OCI-LY3 (cell line): ENCODE data around the gene UGT1A10.
"Not testable (repeated sequence)": the region's sequence is repeated elsewhere in the genome, so short reads cannot be mapped to it uniquely, and the experiment has no call there.

Experiments used
- H2AFZ ChIP-seq: fragments of 200-600, 300-600 bp; shearing (Covaris generic); 2 replicates; pipeline ENCODE4 v1.6.0; 2014; ENCODE audit warnings: antibody characterized with exemption, low read depth, low read length
- H3K27ac ChIP-seq: fragments of 200-600, 300-600 bp; sonication (generic); 2 replicates; pipeline ENCODE4 v1.5.1; 2014; ENCODE audit warnings: mild to moderate bottlenecking, low read length, moderate library complexity, mixed read lengths
- H3K27me3 ChIP-seq: fragments of 200-600, 300-600 bp; sonication (generic); 2 replicates; pipeline ENCODE4 v1.6.1; 2014; ENCODE audit warnings: low read depth, low read length, mixed read lengths
- H3K36me3 ChIP-seq: fragments of 200-600, 300-600 bp; sonication (generic); replicated peaks from 2 replicates; pipeline ENCODE3; 2014; ENCODE audit warnings: low read depth, low read length, mixed read lengths
- H3K4me1 ChIP-seq: fragments of 300-600, 200-600 bp; sonication (generic); 2 replicates; pipeline ENCODE4 v1.6.1; 2014; ENCODE audit warnings: low read length, mixed read lengths
- H3K4me2 ChIP-seq: fragments of 200-600, 300-600 bp; sonication (generic); 2 replicates; pipeline ENCODE4 v1.6.1; 2014; ENCODE audit warnings: low read length, mixed read lengths
- H3K4me3 ChIP-seq: fragments of 300-600, 200-600 bp; sonication (generic); 2 replicates; pipeline ENCODE4 v1.5.1; 2014; ENCODE audit warnings: antibody characterized with exemption, mild to moderate bottlenecking, low read length, moderate library complexity
- H3K79me2 ChIP-seq: fragments of 300-600, 200-600 bp; shearing (Covaris generic); 2 replicates; pipeline ENCODE4 v1.6.1; 2014; ENCODE audit warnings: mild to moderate bottlenecking, low read length, mixed read lengths
- H3K9ac ChIP-seq: fragments of 300-600, 200-600 bp; shearing (Covaris generic); 2 replicates; pipeline ENCODE4 v1.6.0; 2014; ENCODE audit warnings: mild to moderate bottlenecking, low read length, moderate library complexity
- H3K9me3 ChIP-seq: fragments of 200-600, 300-600 bp; shearing (Covaris generic); 2 replicates; pipeline ENCODE4 v1.6.1; 2014; ENCODE audit warnings: low read length, mixed read lengths; ENCODE audit not compliant: insufficient read depth
- H4K20me1 ChIP-seq: fragments of 200-600, 300-600 bp; sonication (generic); 2 replicates; pipeline ENCODE4 v1.6.1; 2016; ENCODE audit warnings: low read length, mixed read lengths; ENCODE audit not compliant: insufficient read depth
- CTCF ChIP-seq: fragments of 200-600, 300-600 bp; sonication (generic); IDR thresholded peaks from 2 replicates; pipeline ENCODE4 v1.5.1; 2014; ENCODE audit warnings: antibody characterized with exemption, low read length, low read depth
- EZH2phosphoT487 ChIP-seq: fragments of 200-600 bp; shearing (Covaris generic); IDR thresholded peaks from 2 replicates; pipeline ENCODE4 v1.6.1; 2018; ENCODE audit warnings: antibody characterized with exemption, mixed run types, low read depth

UGT1A10 gene

GRCh38 chr2:233745073-233745755 is 109.0 kb downstream of the UGT1A10 start:
- no peaks in the 10 kb centered on the region for H3K9me3 ChIP-seq
- H2AFZ ChIP-seq, result no peak overlapping the region
- H3K79me2 ChIP-seq, result no peaks in the 10 kb centered on the region
- H3K4me2 ChIP-seq, result no peak overlapping the region
- H3K4me1 ChIP-seq, result no peaks in the 10 kb centered on the region
- no peaks in the 10 kb centered on the region for H3K36me3 ChIP-seq
- H3K27ac ChIP-seq, result no peak overlapping the region
- TF ChIP-seq CTCF (no peak), EZH2phosphoT487 (no peak)
- H3K4me3 ChIP-seq, result no peak overlapping the region
- no peaks in the 10 kb centered on the region for H4K20me1 ChIP-seq
- no peak overlapping the region for H3K9ac ChIP-seq
- H3K27me3 ChIP-seq, result no peaks in the 10 kb centered on the region

GRCh38 chr2:233745838-233746237 is 109.6 kb downstream of the UGT1A10 start:
- not testable (repeated sequence) for H2AFZ ChIP-seq, H3K27ac ChIP-seq, H3K36me3 ChIP-seq, H3K9me3 ChIP-seq, H3K27me3 ChIP-seq, H4K20me1 ChIP-seq, H3K4me2 ChIP-seq, H3K4me3 ChIP-seq, H3K79me2 ChIP-seq, H3K4me1 ChIP-seq, H3K9ac ChIP-seq

- Histone ChIP-seq H3K79me2 (no peaks in the 10 kb centered on the region), H3K9me3 (no peaks in the 10 kb centered on the region), H3K4me2 (no peak overlapping the region), H3K27me3 (no peaks in the 10 kb centered on the region), H3K4me3 (no peak overlapping the region), H3K36me3 (no peaks in the 10 kb centered on the region), H3K9ac (no peak overlapping the region), H3K4me1 (no peaks in the 10 kb centered on the region), H3K27ac (no peak overlapping the region), H4K20me1 (no peaks in the 10 kb centered on the region), H2AFZ (no peak overlapping the region)
- TF ChIP-seq EZH2phosphoT487 (no peak), CTCF (no peak)
These were observed 110.4 kb downstream of the UGT1A10 start for GRCh38 chr2:233746475-233747282.

- Histone ChIP-seq H3K4me2 (no peak overlapping the region), H3K27ac (no peak overlapping the region), H3K9ac (no peak overlapping the region), H3K79me2 (no peaks in the 10 kb centered on the region), H3K27me3 (no peaks in the 10 kb centered on the region), H2AFZ (no peak overlapping the region), H3K9me3 (no peaks in the 10 kb centered on the region), H3K4me1 (no peaks in the 10 kb centered on the region), H3K4me3 (no peak overlapping the region), H3K36me3 (no peaks in the 10 kb centered on the region), H4K20me1 (no peaks in the 10 kb centered on the region)
- TF ChIP-seq CTCF (no peak), EZH2phosphoT487 (no peak)
These were observed 111.0 kb downstream of the UGT1A10 start for GRCh38 chr2:233747283-233747544.

GRCh38 chr2:233750689-233751088 is 114.4 kb downstream of the UGT1A10 start:
- H3K79me2 ChIP-seq, H3K27me3 ChIP-seq, H3K36me3 ChIP-seq, H3K27ac ChIP-seq, H3K9me3 ChIP-seq, H2AFZ ChIP-seq, H3K4me3 ChIP-seq, H3K4me2 ChIP-seq, H3K9ac ChIP-seq, H4K20me1 ChIP-seq, H3K4me1 ChIP-seq: not testable (repeated sequence)

GRCh38 chr2:233751212-233752009 is 115.2 kb downstream of the UGT1A10 start:
- H3K9ac ChIP-seq, H2AFZ ChIP-seq, H3K4me2 ChIP-seq, H3K79me2 ChIP-seq, H3K36me3 ChIP-seq, H3K4me3 ChIP-seq, H3K4me1 ChIP-seq, H3K27me3 ChIP-seq, H3K9me3 ChIP-seq, H4K20me1 ChIP-seq, H3K27ac ChIP-seq: not testable (repeated sequence)
